GM18870 (cell line): ENCODE results near the gene OR2B6.

Source experiments
- ATAC-seq: cut with Tn5 transposase; IDR thresholded peaks from one replicate; pipeline ENCODE4 v1.9.1; 2021; ENCODE audit warnings: moderate library complexity; ENCODE audit not compliant: unreplicated experiment

OR2B6 gene

GRCh38 chr6:27994616-27995015, 37.6 kb downstream of the OR2B6 start:
- no peak for ATAC-seq

GRCh38 chr6:28000351-28001045, 43.5 kb downstream of the OR2B6 start:
- no peak for ATAC-seq

GRCh38 chr6:28001351-28001750, 44.3 kb downstream of the OR2B6 start:
- no peak for ATAC-seq

GRCh38 chr6:28001751-28002150, 44.7 kb downstream of the OR2B6 start:
- no peak for ATAC-seq

GRCh38 chr6:28002161-28002560, 45.1 kb downstream of the OR2B6 start:
- no peak for ATAC-seq

GRCh38 chr6:28003059-28003458, 46.0 kb downstream of the OR2B6 start:
- no peak for ATAC-seq

- ATAC-seq: no peak
Observed at GRCh38 chr6:28003661-28004060, 46.6 kb downstream of the OR2B6 start.

GRCh38 chr6:28004350-28005151, 47.5 kb downstream of the OR2B6 start:
- no peak for ATAC-seq

- ATAC-seq: no peak
Observed at GRCh38 chr6:28005152-28005890, 48.3 kb downstream of the OR2B6 start.

GRCh38 chr6:28005975-28006374, 48.9 kb downstream of the OR2B6 start:
- ATAC-seq: no peak
